LNCaP clone FGC (cell line): Measurements from ENCODE around the gene ADSS1.

Experiments
- DNase-seq: peaks from one replicate; pipeline ENCODE4 v3.0.0-alpha.2; 2011; ENCODE audit warnings: low read depth
- H3K4me3 ChIP-seq: 2 replicates; pipeline ENCODE4 v1.5.1; 2011; ENCODE audit warnings: mild to moderate bottlenecking, low read depth, low read length, control low read depth
- TF ChIP-seq, protein P1 (sequence below): IDR thresholded peaks from 2 replicates; pipeline ENCODE4 v1.5.1; 2012; ENCODE audit warnings: mild to moderate bottlenecking; ENCODE audit not compliant: control insufficient read depth, insufficient read depth; ENCODE audit errors: extremely low read depth

Gene ADSS1

GRCh38 chr14:104782086-104782807 is 58.2 kb downstream of the ADSS1 start:
- no peak overlapping the region for H3K4me3 ChIP-seq
- TF ChIP-seq, protein P1, sequence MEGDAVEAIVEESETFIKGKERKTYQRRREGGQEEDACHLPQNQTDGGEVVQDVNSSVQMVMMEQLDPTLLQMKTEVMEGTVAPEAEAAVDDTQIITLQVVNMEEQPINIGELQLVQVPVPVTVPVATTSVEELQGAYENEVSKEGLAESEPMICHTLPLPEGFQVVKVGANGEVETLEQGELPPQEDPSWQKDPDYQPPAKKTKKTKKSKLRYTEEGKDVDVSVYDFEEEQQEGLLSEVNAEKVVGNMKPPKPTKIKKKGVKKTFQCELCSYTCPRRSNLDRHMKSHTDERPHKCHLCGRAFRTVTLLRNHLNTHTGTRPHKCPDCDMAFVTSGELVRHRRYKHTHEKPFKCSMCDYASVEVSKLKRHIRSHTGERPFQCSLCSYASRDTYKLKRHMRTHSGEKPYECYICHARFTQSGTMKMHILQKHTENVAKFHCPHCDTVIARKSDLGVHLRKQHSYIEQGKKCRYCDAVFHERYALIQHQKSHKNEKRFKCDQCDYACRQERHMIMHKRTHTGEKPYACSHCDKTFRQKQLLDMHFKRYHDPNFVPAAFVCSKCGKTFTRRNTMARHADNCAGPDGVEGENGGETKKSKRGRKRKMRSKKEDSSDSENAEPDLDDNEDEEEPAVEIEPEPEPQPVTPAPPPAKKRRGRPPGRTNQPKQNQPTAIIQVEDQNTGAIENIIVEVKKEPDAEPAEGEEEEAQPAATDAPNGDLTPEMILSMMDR, result no peak
- no peak for DNase-seq

DNA sequence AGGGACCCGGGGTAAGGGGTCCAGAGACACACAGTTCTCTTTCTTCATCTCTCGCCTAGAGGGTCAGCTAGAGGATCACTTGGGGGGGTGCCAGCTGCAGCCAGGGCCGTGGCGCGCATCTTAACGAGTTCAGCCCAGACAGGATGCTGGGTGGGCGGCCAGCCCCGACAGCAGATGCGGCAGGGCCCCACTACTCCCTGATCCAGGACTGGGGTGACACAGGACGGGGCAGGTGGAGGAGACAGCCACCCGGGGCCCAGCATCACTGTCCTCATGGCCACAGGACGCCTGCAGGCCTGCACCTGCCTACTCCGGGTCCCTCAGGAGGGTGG is 58.7 kb downstream of the ADSS1 start:
- H3K4me3 ChIP-seq, result no peak overlapping the region
- TF ChIP-seq, protein P1, result no peak
- DNase-seq, result no peak

DNA sequence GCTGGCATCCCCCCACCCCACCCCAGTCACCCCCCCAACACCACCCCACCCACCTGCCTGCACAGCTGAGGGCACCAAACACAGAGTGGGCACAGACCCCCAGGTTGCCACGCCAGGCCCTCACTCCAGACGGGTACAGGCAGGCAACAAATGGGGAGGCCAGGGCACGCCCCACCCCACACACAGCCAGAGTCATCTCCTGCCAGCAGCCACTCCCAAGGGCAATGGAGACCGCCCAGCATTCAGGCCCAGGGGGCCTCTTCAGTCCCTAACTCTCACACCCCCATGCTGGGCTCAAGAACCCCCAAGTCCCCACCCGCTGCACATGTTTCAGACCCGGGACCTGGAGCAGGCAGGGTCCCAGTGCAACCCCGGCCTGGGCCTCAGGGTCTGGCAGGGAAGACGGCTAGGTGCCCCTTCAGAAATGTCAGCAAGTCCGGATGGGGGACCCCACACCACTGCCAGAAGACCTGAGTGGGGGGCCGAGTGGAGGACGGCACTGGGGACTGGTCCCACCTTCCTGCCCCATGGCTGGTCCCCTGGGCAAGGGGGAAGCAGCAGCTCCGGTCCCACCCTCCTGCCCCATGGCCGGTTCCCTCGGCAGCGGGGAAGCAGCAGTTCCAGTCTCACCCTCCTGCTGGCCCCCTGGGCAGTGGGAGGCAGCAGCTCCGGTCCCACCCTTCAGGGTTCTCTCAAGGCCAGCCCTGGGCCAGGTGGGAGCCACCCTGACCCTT is 59.6 kb downstream of the ADSS1 start:
- TF ChIP-seq, protein P1, result no peak
- DNase-seq, result no peak
- H3K4me3 ChIP-seq, result no peak overlapping the region

- no peak overlapping the region for H3K4me3 ChIP-seq
- DNase-seq, result no peak
- TF ChIP-seq, protein P1, result no peak
These were observed 60.2 kb downstream of the ADSS1 start for GRCh38 chr14:104784218-104784568.

- TF ChIP-seq, protein P1, result no peak
These were observed 61.0 kb downstream of the ADSS1 start for GRCh38 chr14:104784846-104785707.

GRCh38 chr14:104785708-104786080 is 61.7 kb downstream of the ADSS1 start:
- no peak for DNase-seq
- TF ChIP-seq, protein P1, result no peak
- no peak overlapping the region for H3K4me3 ChIP-seq

More at GRCh38 chr14:104784846-104785707, 61.0 kb downstream of the ADSS1 start:
- no peak overlapping the region for H3K4me3 ChIP-seq
- no peak for DNase-seq
